Muscle of leg (tissue), 16 donors: ENCODE data around the gene MDFIC. TPM values are rescaled to one million over a fixed set of nuclear protein-coding genes. Genes with fewer than 3 reads are reported as not detected.
"Not testable (repeated sequence)": the region's sequence is repeated elsewhere in the genome, so short reads cannot be mapped to it uniquely, and the experiment has no call there.

Experiments
- DNase-seq: peaks from one replicate; pipeline ENCODE4 v3.0.0; 2013
- H3K27ac ChIP-seq: one replicate; pipeline ENCODE4 v1.5.1; 2013; ENCODE audit warnings: mild to moderate bottlenecking, low read length, control low read depth
- H3K27me3 ChIP-seq: one replicate; pipeline ENCODE4 v1.6.1; 2013; ENCODE audit warnings: low read length; ENCODE audit not compliant: control insufficient read depth, insufficient read depth
- H3K36me3 ChIP-seq: one replicate; pipeline ENCODE4 v1.6.1; 2013; ENCODE audit warnings: low read length; ENCODE audit not compliant: control insufficient read depth, insufficient read depth
- H3K4me1 ChIP-seq: one replicate; pipeline ENCODE4 v1.6.1; 2013; ENCODE audit warnings: low read length; ENCODE audit not compliant: control insufficient read depth, insufficient read depth
- H3K4me3 ChIP-seq: one replicate; pipeline ENCODE4 v1.5.1; 2013; ENCODE audit warnings: low read length, control low read depth
- H3K9me3 ChIP-seq: replicated peaks from 2 replicates; pipeline ENCODE4 v1.6.1; 2013; ENCODE audit warnings: low read depth, low read length; ENCODE audit not compliant: control insufficient read depth
- WGBS: methylation state at CpG from one replicate; pipeline ENCODE4 v1.1.5; 2013; ENCODE audit warnings: missing lambda C conversion rate; ENCODE audit not compliant: insufficient coverage; 5-methylcytosine and 5-hydroxymethylcytosine counted together
- long read RNA-seq, 11 donors: transcript quantifications; one replicate each; lab custom pipeline, GENCODE V29; 2026
- polyA plus RNA-seq, 8 donors: library from polyadenylated mRNA; unstranded; fragments of 120-200 nt; gene quantifications; one replicate each; pipeline versions ENCODE4 v1.2.1 to v1.2.3, GENCODE V29; 2013; ENCODE audit warnings: inconsistent platforms in 1 of 8, low replicate concordance in 1 of 8; ENCODE audit not compliant: insufficient read length in 8 of 8, insufficient read depth in 1 of 8
- total RNA-seq: library from RNA; stranded (reverse); fragments of 120-200 nt; gene quantifications from one replicate; pipeline ENCODE4 v1.2.4, GENCODE V29; 2013

The MDFIC gene
- total RNA-seq, result 44.3 TPM
- polyA plus RNA-seq, result 10 to 100 TPM; 24.5 to 42.3 (median 33.9) TPM
- long read RNA-seq, donor 1, full-length matches to known transcripts, result 6 of 6 reads
- long read RNA-seq, donor 1, partial matches to known transcripts, result 0 of 6 reads
- long read RNA-seq, donor 1, other reads (novel, unspliced or antisense), result 0 of 6 reads
- long read RNA-seq, donor 2, result 0 reads
- long read RNA-seq, donor 3, full-length matches to known transcripts, result 8 of 8 reads
- long read RNA-seq, donor 3, partial matches to known transcripts, result 0 of 8 reads
- long read RNA-seq, donor 3, other reads (novel, unspliced or antisense), result 0 of 8 reads
- long read RNA-seq, donor 4, full-length matches to known transcripts, result 8 of 8 reads
- long read RNA-seq, donor 4, partial matches to known transcripts, result 0 of 8 reads
- long read RNA-seq, donor 4, other reads (novel, unspliced or antisense), result 0 of 8 reads
- long read RNA-seq, donor 5, full-length matches to known transcripts, result 11 of 24 reads
- long read RNA-seq, donor 5, partial matches to known transcripts, result 13 of 24 reads
- long read RNA-seq, donor 5, other reads (novel, unspliced or antisense), result 0 of 24 reads
- long read RNA-seq, donor 6, full-length matches to known transcripts, result 14 of 14 reads
- long read RNA-seq, donor 6, partial matches to known transcripts, result 0 of 14 reads
- long read RNA-seq, donor 6, other reads (novel, unspliced or antisense), result 0 of 14 reads
- long read RNA-seq, donor 7, full-length matches to known transcripts, result 6 of 6 reads
- long read RNA-seq, donor 7, partial matches to known transcripts, result 0 of 6 reads
- long read RNA-seq, donor 7, other reads (novel, unspliced or antisense), result 0 of 6 reads
- long read RNA-seq, donor 8, full-length matches to known transcripts, result 10 of 10 reads
- long read RNA-seq, donor 8, partial matches to known transcripts, result 0 of 10 reads
- long read RNA-seq, donor 8, other reads (novel, unspliced or antisense), result 0 of 10 reads
- long read RNA-seq, donor 9, full-length matches to known transcripts, result 3 of 11 reads
- long read RNA-seq, donor 9, partial matches to known transcripts, result 8 of 11 reads
- long read RNA-seq, donor 9, other reads (novel, unspliced or antisense), result 0 of 11 reads
- long read RNA-seq, donor 10, full-length matches to known transcripts, result 9 of 21 reads
- long read RNA-seq, donor 10, partial matches to known transcripts, result 12 of 21 reads
- long read RNA-seq, donor 10, other reads (novel, unspliced or antisense), result 0 of 21 reads
- long read RNA-seq, donor 11, full-length matches to known transcripts, result 5 of 5 reads
- long read RNA-seq, donor 11, partial matches to known transcripts, result 0 of 5 reads
- long read RNA-seq, donor 11, other reads (novel, unspliced or antisense), result 0 of 5 reads

GRCh38 chr7:114922026-114922651, at the start of gene MDFIC:
Gene MDFIC (plus strand): TSS chr7:114922094. CDS start chr7:114923034, 940 bp downstream.
- Histone ChIP-seq H3K4me1 (peaks cover 3% of the 10 kb centered on the region), H3K4me3 (peak within 1 kb of the TSS; percentile 96), H3K27me3 (no peaks in the 10 kb centered on the region), H3K36me3 (peaks cover 3% of the 10 kb centered on the region), H3K27ac (peak within 1 kb of the TSS; percentile 95), H3K9me3 (no peaks in the 10 kb centered on the region)
- peak; percentile 91 for DNase-seq
- under 1% methylated on average over 44 of the region's 55 CpGs for WGBS

GRCh38 chr7:114874170-114874569, 47.7 kb upstream of the MDFIC start:
- no peaks in the 10 kb centered on the region for H3K9me3 ChIP-seq
- WGBS, result no CpG with 5 or more reads among the region's 1 CpG

GRCh38 chr7:114875186-114875585, 46.7 kb upstream of the MDFIC start:
- Histone ChIP-seq H3K9me3 (no peaks in the 10 kb centered on the region), H3K4me3 (no peak overlapping the region), H3K27ac (no peak overlapping the region), H3K4me1 (no peaks in the 10 kb centered on the region), H3K27me3 (no peaks in the 10 kb centered on the region), H3K36me3 (no peaks in the 10 kb centered on the region)
- DNase-seq, result no peak

More at GRCh38 chr7:114874170-114874569, 47.7 kb upstream of the MDFIC start:
- no peaks in the 10 kb centered on the region for H3K36me3 ChIP-seq
- no peaks in the 10 kb centered on the region for H3K27me3 ChIP-seq
- no peak for DNase-seq
- H3K4me3 ChIP-seq, result no peak overlapping the region
- H3K27ac ChIP-seq, result no peak overlapping the region
- H3K4me1 ChIP-seq, result no peaks in the 10 kb centered on the region

- no peaks in the 10 kb centered on the region for H3K36me3 ChIP-seq
- H3K9me3 ChIP-seq, result no peaks in the 10 kb centered on the region
- no peak for DNase-seq
- no CpG with 5 or more reads among the region's 1 CpG for WGBS
- no peak overlapping the region for H3K27ac ChIP-seq
- no peak overlapping the region for H3K4me3 ChIP-seq
- H3K27me3 ChIP-seq, result no peaks in the 10 kb centered on the region
- H3K4me1 ChIP-seq, result no peaks in the 10 kb centered on the region
Measured at GRCh38 chr7:114879554-114879953, 42.3 kb upstream of the MDFIC start.

- no peak for DNase-seq
- H3K4me3 ChIP-seq, result no peak overlapping the region
- no peaks in the 10 kb centered on the region for H3K9me3 ChIP-seq
- H3K4me1 ChIP-seq, result no peaks in the 10 kb centered on the region
- no peaks in the 10 kb centered on the region for H3K36me3 ChIP-seq
- no peak overlapping the region for H3K27ac ChIP-seq
- no peaks in the 10 kb centered on the region for H3K27me3 ChIP-seq
Measured at GRCh38 chr7:114885836-114886235, 36.1 kb upstream of the MDFIC start.

- H3K9me3 ChIP-seq, result no peaks in the 10 kb centered on the region
- WGBS, result no CpG with 5 or more reads among the region's 2 CpGs
- no peaks in the 10 kb centered on the region for H3K4me1 ChIP-seq
- no peaks in the 10 kb centered on the region for H3K36me3 ChIP-seq
- H3K27me3 ChIP-seq, result no peaks in the 10 kb centered on the region
- no peak overlapping the region for H3K27ac ChIP-seq
- no peak for DNase-seq
- no peak overlapping the region for H3K4me3 ChIP-seq
Measured at GRCh38 chr7:114886241-114886640, 35.7 kb upstream of the MDFIC start.

- 80% methylated on average over 1 of the region's 3 CpGs for WGBS
- not testable (repeated sequence) for H3K4me1 ChIP-seq, DNase-seq, H3K36me3 ChIP-seq, H3K4me3 ChIP-seq, H3K9me3 ChIP-seq, H3K27ac ChIP-seq, H3K27me3 ChIP-seq
Measured at GRCh38 chr7:114889116-114889515, 32.8 kb upstream of the MDFIC start.

- H3K27ac ChIP-seq, result no peak overlapping the region
- H3K27me3 ChIP-seq, result no peaks in the 10 kb centered on the region
- WGBS, result no CpG with 5 or more reads among the region's 3 CpGs
- H3K4me1 ChIP-seq, result no peaks in the 10 kb centered on the region
- peak; percentile 12 for DNase-seq
- H3K36me3 ChIP-seq, result no peaks in the 10 kb centered on the region
- no peak overlapping the region for H3K4me3 ChIP-seq
- H3K9me3 ChIP-seq, result peaks cover 2% of the 10 kb centered on the region
Measured at GRCh38 chr7:114889646-114890285, 32.1 kb upstream of the MDFIC start.

- no peak for DNase-seq
- no peaks in the 10 kb centered on the region for H3K36me3 ChIP-seq
- no CpG with 5 or more reads among the region's 4 CpGs for WGBS
- peaks cover 2% of the 10 kb centered on the region for H3K9me3 ChIP-seq
- no peak overlapping the region for H3K4me3 ChIP-seq
- no peaks in the 10 kb centered on the region for H3K27me3 ChIP-seq
- no peaks in the 10 kb centered on the region for H3K4me1 ChIP-seq
- H3K27ac ChIP-seq, result no peak overlapping the region
Measured at GRCh38 chr7:114890561-114890960, 31.3 kb upstream of the MDFIC start.
